ENCODE data around the gene AEBP1. TPM values are rescaled to one million over a fixed set of nuclear protein-coding genes. Genes with fewer than 3 reads are reported as not detected.

The AEBP1 gene
- total and polyA plus RNA-seq, 9 of the 15 experiments (the other 6 are each of a cell fraction or from before 2014, with no cell fraction given) = 0.03 to 0.78 (median 0.30) TPM; not detected in 2

GRCh38 chr7:44112231-44112996, 8.3 kb downstream of the AEBP1 start (continued):
- TF ChIP-seq VEZF1 (CRISPR knock-in tag; IDR thresholded peaks at IDR 0.05) (peak; percentile 42; the same call in 1 of the 2 replicates), NCOA1 (IDR thresholded peaks at IDR 0.05; ENCODE audit: low read depth) (no peak), RAD21 (CRISPR knock-in tag; conservative IDR thresholded peaks at IDR 0.05 in 1 of 2, IDR thresholded peaks at IDR 0.05 in 1 of 2) (peak in 1 of 2 experiments; percentile 20; a peak in 1 of 4 replicates), ETS2 (tag; IDR thresholded peaks at IDR 0.05; ENCODE audit: borderline replicate concordance, poor library complexity, severe bottlenecking) (no peak), GATAD2A (IDR thresholded peaks at IDR 0.05) (no peak), USF1 (CRISPR knock-in tag; IDR thresholded peaks at IDR 0.05) (no peak), FOXP1 (CRISPR knock-in tag; IDR thresholded peaks at IDR 0.05) (peak; percentile 56), RBM22 (IDR thresholded peaks at IDR 0.05; ENCODE audit: low read depth, low read length, poor library complexity, severe bottlenecking) (no peak), YY1 (IDR thresholded peaks at IDR 0.05; ENCODE audit: borderline replicate concordance in 1 of 3, control insufficient read depth in 1 of 3, extremely low read depth in 1 of 3, insufficient read depth in 3 of 3, insufficient read length in 1 of 3, insufficient replicate concordance in 2 of 3, low read depth in 1 of 3, low read length in 2 of 3) (peak in 1 of 3 experiments; percentile 35), ZNF583 (CRISPR knock-in tag; IDR thresholded peaks at IDR 0.05) (no peak), E2F6 (IDR thresholded peaks at IDR 0.05; ENCODE audit: borderline replicate concordance in 1 of 2, extremely low read depth in 1 of 2, insufficient read depth in 1 of 2, insufficient read length in 1 of 2, low read depth in 1 of 2, low read length in 1 of 2, poor library complexity in 1 of 2, severe bottlenecking in 1 of 2) (no peak), ZKSCAN3 (CRISPR knock-in tag; IDR thresholded peaks at IDR 0.05) (no peak), ZNF830 (CRISPR knock-in tag; IDR thresholded peaks at IDR 0.05) (no peak)
- TF ChIP-seq, protein P1, sequence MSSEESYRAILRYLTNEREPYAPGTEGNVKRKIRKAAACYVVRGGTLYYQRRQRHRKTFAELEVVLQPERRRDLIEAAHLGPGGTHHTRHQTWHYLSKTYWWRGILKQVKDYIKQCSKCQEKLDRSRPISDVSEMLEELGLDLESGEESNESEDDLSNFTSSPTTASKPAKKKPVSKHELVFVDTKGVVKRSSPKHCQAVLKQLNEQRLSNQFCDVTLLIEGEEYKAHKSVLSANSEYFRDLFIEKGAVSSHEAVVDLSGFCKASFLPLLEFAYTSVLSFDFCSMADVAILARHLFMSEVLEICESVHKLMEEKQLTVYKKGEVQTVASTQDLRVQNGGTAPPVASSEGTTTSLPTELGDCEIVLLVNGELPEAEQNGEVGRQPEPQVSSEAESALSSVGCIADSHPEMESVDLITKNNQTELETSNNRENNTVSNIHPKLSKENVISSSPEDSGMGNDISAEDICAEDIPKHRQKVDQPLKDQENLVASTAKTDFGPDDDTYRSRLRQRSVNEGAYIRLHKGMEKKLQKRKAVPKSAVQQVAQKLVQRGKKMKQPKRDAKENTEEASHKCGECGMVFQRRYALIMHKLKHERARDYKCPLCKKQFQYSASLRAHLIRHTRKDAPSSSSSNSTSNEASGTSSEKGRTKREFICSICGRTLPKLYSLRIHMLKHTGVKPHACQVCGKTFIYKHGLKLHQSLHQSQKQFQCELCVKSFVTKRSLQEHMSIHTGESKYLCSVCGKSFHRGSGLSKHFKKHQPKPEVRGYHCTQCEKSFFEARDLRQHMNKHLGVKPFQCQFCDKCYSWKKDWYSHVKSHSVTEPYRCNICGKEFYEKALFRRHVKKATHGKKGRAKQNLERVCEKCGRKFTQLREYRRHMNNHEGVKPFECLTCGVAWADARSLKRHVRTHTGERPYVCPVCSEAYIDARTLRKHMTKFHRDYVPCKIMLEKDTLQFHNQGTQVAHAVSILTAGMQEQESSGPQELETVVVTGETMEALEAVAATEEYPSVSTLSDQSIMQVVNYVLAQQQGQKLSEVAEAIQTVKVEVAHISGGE (CRISPR knock-in tag; IDR thresholded peaks at IDR 0.05) = no peak
